HG02642 (cell line): ENCODE results near the gene CST11.
"Not testable (repeated sequence)": the region's sequence is repeated elsewhere in the genome, so short reads cannot be mapped to it uniquely, and the experiment has no call there.

Experiments used
- ATAC-seq: cut with Tn5 transposase; IDR thresholded peaks from one replicate; pipeline ENCODE4 v1.9.1; 2021; ENCODE audit warnings: mild to moderate bottlenecking; ENCODE audit not compliant: unreplicated experiment, poor library complexity

CST11 gene, protein sequence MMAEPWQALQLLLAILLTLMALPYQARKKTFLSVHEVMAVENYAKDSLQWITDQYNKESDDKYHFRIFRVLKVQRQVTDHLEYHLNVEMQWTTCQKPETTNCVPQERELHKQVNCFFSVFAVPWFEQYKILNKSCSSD

DNA sequence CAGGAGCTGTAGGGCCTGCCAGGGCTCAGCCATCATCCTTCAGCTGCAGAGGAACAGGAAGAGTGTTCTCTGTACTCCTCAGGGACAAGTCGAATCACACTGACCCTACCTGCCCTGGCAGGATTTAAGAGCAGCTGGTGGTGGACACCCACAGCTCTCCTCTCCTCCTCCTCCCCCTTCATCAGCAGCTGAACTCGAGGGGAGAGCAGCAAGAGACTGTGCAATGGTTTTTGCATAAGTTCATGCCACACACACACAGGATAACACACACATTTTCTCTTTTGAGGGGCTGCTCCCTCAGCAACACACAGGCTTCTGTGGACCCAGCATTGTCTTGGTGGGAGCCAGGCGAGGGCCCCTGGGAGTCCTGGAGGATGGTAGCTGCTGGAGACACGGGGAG is at the start of gene CST11:
Gene CST11 (minus strand): TSS at position 101 of the 400 bp plus-strand sequence. CDS start 65 bp downstream, at position 36.
- no peak for ATAC-seq

DNA sequence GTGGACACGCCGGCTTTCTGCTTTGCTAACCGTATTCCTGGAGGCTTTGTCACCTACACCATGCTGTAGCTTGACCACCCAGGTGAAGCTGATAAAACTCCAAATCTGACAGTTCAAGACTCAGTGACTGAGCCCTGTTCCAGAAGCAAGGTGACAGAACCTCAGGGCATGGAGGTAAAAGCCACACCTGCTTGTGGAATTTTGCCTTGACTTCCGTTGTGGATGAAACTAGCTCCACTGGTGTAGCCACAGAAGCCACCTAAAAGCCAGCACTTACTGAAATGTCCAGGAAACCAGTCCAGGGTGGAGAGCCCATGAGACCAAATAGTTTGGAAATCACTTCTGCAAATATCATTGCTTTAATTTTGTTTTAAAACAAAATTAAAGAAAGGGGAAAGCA is 49.2 kb upstream of the CST11 start:
- ATAC-seq = no peak

DNA sequence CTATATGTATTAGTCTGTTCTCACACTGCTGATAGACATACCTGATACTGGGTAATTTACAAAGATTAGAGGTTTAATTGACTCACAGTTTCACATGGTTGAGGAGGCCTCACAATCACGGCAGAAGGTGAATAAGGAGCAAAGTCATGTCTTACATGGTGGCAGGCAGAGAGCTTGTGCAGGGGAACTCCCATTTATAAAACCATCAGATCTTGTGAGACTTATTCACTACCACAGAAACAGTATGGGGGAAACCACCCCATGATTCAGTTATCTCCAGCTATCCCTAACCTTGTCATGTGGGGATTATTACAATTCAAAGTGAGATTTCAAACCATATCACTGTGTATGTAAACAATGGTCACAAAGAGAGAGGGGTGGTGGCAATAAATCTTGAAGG is 44.9 kb upstream of the CST11 start:
- ATAC-seq = no peak

DNA sequence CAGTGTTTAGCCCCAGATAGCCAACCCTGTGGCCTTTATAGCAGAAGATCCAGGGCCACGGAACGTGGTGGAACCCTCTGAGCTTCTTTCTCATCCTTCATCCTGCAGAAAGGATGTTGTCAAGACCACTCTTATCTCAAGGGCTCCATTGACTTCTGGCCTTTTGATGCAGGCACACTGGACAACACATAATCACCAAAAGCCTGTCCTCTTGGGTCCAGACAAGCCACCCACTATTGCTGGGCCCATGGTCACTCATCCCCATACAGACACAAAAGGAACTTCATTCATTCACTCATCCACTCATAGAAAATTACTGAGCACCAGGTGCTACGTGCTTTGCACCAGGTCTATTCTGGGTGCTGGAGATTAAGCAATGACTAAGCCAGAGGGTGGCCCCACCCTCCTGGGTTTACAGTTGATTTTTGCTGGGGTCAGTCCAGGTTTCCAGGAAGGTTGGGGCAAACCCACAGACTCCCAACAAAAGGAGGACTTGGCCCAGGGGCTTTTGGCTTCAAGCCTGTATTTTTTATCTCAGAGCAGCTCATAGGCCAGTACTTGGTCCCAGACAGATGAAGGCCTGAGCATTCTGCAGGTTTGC is 40.6 kb upstream of the CST11 start:
- ATAC-seq = no peak

DNA sequence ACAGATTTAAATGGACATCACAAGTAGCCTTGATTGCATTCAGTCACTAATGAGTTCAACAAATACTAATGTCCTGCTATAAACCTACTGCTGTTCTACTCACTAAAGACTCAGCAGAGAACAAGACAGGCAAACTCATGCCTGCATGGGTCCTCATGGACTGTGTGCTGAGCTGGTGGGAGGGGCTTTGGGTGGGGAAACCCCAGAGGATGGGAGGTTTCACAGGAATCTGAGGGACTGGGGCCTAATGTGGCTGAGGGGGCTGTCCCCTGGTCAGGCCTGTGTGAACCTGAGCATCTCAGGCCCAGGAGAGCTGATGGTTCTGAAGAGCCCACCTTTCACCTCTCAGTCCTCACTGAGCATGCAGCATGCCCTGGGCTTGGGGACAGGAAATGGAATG is 39.6 kb upstream of the CST11 start:
- ATAC-seq = no peak

DNA sequence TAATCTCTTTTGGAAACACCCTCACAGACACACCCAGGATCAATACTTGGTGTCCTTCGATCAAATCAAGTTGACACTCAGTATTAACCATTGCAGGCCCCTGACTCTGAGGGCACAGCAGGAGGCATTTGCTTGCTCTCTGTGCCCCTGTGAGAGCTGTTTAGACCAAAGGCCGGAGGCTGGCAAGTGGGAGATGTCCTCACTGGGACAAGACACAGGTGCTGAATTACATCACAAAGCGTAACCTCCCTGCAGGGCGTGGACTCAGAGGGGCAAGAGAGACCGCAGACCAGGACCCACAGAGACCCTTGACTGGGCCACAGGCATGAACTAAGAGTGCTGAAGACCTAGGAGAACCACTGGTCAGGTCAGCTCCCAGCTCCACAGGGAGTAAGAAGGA is 38.1 kb upstream of the CST11 start, which contains the start of gene CST8:
Gene CST8 (plus strand): TSS at position 301 of the 400 bp plus-strand sequence. CDS start 551 bp downstream, outside the sequence.
- ATAC-seq = no peak

DNA sequence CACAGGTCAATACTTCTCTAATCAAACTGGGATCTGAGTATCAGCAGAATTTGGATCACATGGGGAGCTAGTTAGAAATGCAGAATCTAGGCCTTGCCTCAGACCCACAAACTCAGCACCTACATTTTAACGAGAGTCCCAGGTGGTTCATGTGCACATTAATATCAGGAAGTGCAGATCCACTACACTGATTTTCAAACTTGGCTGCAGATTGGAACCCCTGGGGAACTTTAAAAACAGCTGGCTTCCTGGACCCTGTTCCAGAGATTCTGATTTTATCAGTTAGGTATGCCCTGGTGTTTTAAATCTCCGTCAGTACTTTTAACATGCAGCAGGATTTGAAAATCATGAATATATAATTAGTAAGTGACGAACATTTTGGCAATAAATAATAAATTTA is 36.3 kb upstream of the CST11 start:
- ATAC-seq = no peak

DNA sequence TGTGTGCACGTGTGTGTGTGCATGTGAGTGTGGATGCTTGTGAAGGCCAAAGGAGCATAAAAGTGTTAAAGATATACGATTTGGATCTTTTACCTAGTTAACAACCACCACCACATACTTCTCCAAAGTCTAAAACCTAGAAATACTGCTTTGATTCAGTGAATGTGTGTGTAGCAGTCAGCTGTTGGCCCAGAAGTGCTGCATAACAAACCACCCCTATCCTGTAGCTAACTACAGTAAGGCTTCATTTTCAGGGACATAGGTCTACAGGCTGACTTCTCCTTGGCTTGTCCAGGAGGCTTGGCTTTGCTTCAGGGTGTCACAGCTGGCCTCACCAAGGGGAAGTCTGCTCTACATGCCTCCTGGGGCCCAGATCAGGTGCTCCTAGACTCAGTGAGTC is 35.8 kb upstream of the CST11 start:
- no peak for ATAC-seq

DNA sequence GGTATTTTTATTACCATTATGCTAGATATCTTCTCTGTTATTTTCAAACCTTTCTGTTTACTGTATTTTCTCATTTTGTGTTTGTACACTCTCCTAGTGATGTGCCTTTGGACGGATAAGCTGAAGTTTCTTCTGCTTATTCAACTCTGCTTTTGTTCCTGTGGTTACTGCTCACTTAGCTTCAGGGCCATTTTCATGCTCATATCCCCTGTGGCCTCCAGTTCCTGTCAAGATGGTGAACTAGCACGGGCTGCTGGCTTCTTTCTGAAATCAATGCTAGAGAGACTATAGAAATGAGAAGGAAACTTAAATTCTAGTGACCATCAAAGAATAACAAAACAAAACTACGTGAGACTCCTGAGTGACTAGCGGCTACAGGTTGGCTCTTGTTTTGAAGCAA is 31.4 kb upstream of the CST11 start:
- no peak for ATAC-seq

DNA sequence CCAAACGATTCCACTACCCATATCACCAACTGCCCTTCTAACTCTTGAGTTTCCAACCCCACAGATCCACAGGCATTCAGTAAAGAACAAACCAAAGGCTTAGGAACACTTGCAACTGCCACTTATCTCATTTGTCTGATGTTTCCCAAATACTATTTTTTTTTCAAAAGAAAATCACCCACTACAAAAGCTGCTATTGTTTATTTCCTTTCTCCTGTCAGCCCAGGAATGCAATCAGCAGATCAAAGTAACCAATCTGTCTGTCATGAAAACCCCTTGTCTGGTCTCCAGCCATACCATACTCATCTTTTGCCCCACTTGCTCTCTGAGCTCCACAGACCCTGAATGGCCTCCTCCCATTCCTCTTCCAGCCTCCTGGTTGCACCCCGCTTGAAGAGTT is 29.5 kb upstream of the CST11 start:
- no peak for ATAC-seq

DNA sequence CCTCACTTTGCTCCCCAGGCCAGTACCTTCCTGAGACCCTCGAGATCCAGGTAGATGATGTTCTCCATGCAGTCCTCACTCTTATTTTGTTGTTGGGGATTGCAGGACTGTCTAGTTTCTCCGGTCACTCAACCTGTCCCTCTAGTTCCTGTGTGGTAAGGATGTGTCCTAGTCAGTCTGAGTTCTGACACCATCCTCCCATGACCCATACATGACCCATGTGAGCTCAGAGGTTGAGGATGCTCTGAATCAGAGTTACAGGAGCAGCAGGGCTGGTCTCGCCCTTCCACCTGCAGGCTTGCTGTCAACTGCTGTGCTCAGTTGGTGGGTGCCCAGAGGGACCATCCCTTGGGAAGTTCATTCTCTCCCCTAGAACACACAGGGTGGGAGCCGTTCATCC is 26.4 kb upstream of the CST11 start:
- no peak for ATAC-seq

DNA sequence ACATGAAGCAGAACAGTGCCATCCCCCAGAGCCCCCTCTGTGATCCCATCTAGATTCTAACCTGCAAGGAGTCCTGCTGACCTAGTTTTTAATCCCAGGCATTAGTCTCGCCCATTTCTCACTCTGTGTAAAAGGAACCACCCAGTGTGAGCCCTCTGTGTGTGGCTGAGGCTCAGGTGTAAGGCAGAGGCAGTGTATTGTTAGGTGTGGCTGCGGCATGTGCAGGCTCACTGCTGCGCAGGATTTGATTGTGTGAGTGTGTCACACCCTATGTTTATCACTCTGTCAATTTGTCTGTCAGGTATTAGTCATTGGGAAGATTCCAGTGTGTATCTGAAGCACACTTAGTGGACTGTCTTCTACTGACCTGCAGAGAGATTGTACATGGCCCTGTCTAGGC is 24.5 kb upstream of the CST11 start:
- ATAC-seq = no peak

DNA sequence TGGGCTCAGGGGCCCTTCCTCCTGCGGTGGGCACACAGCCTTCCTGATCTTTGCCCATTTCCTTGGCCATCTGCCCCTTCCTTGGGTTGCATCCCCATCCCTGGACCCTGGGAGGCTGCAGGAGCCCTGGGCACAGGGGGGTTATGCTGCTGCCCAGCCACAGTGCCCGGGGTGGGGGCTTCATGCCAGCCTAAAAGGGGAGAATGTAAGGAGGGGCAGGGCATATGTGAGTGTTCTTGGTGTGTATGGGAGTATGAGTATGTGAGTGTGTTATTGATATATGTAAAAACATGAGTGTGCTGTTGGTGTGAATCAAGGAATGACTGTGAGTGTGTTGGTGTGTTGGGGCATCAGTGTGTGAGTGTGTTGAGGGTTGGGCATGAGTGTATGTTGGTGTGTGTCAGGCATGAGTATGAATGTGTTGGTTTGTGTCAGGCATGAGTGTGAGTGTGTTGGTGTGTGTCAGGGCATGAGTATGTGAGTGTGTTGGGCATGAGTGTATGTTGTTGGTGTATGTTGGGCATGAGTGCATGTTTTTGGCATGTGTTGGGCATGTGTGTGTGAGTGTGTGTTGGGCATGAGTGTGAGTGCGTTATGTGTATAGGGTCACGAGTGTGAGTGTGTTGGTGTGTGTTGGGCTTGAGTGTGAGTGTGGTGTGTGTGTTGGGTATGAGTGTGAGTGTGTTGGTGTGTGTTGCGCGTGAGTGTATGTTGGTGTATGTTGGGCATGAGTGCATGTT is 23.5 kb upstream of the CST11 start:
- ATAC-seq = no peak

DNA sequence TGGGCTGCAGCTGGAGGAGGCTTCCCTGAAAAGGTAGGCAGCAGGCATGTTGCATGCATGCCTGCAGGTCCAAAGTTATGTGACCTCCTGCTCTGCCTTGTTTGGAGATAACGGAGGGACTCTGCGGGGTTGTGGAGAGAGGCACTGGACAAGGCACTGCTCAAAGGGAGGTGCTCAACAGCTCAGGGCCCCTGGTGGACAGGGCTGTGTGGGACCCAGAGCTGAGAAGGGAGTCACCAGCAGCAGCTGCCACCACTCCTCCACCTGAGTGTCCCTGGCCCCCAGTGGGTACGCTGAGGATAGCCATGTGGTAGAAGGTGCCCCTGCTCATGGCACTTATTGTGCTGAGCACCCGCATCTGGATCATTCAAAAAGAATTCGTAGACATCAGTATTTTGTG is 22.7 kb upstream of the CST11 start:
- no peak for ATAC-seq

DNA sequence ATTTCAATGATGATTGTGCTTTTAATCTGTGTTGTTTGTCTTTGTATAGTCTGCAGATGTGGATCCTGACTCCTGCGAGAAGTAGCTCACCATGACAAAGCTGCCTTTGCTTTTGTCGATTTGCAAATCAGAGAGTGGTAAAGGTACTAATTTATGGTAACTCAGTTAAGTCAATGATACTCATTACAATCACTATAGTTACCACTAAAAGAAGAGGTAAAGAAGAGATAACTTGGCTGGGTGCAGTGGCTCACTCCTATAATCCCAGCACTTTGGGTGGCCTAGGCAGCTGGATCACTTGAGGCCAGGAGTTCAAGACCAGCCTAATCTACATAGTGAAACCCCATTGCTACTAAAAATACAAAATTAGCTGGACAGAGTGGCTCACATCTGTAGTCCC is 20.6 kb upstream of the CST11 start:
- not testable (repeated sequence) for ATAC-seq

DNA sequence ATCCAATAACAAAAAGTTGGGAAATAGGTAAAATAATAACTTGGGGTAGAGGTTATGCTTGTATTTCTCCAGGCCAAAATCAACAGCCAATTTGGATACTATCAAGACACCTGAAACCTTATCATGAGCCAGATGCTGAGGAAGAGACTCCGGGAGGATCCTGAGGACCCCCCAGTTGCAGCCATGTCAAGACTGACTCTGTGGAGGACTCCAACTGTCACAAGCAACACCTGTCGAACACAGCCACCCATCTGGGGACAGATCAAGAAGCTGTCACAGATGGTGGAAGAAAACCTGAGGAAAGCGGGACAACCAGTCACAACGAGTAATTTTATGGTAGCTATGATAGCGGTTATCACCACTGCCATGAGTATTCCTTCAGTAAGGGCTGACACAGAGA is 19.6 kb upstream of the CST11 start:
- not testable (repeated sequence) for ATAC-seq

DNA sequence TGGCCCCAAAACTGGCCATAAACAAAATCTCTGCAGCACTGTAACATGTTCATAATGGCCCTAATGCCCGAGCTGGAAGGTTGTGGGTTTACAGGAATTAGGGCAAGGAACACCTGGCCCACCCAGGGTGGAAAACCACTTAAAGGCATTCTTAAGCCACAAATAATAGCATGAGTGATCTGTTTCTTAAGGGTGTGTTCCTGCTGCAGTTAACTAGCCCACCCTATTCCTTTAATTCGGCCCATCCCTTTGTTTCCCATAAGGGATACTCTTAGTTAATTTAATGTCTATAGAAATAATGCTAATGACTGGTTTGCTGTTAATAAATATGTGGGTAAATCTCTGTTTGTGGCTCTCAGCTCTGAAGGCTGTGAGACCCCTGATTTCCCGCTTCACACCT is 14.3 kb upstream of the CST11 start:
- not testable (repeated sequence) for ATAC-seq

DNA sequence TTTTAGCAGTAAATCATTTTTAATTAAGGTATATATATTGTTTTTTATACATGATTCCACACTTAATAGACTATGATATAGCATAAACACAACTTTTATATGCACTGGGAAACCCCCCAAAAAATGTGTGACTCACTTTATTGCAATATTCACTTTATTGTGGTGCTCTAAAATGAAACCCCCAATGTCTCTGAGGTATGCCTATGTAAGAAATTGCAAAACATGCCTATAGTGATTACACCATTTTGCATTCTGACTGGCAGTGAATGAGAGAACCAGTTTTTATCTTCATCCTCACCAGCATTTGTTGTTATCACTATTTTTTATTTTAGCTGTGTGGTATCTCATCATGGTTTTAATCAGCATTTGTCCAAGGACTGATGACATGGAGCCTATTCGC is 8.5 kb upstream of the CST11 start:
- no peak for ATAC-seq

DNA sequence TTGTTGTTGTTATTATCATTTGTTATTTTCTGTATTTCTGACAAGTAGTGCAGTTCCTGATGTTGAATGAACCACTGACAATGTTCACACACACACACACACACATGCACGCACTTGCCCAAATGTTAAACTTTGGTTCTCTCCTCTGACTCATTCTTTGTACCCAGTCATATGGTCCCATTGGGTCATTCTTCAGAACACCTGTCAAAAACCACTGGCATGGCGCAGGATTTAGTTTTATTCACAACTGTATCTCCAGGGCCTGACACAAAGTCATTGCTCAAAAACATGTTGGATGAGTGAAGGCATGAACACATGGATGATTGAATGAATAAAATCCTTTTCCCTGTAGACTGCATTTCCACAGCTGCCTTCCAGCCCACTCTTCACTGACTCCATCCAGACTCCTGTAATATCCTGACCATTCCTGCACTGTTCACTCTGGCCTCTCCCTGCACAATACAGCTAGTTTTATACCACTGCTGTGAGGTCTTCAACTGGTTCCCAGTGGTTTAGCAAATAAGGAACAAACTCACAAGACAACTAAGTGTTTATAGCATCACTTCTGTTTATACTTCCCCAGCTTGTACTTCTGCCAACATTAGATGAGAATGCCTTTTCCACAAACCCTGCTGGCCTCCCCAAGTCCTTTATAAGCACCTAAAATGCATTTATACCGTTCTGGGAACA is 6.9 kb upstream of the CST11 start:
- no peak for ATAC-seq

DNA sequence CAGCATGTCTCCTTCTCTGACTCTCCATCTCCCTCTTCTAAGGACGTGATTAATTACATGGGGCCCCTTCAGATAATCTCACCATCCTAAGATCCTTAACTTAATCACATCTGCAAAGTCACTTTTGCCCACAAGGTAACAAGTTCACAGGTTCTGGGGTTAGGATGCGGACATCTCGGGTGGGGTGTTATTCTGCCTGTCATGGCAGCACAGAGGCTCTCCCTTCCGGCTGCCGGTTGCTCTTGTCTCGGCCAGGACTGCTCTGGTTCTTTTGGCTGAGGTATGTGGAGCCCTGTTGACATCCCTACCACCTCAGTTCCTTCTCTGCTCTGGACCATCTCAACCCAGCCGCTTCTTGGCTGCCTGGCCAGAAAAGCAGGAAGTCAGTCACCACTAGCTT is 4.2 kb upstream of the CST11 start:
- ATAC-seq = no peak

DNA sequence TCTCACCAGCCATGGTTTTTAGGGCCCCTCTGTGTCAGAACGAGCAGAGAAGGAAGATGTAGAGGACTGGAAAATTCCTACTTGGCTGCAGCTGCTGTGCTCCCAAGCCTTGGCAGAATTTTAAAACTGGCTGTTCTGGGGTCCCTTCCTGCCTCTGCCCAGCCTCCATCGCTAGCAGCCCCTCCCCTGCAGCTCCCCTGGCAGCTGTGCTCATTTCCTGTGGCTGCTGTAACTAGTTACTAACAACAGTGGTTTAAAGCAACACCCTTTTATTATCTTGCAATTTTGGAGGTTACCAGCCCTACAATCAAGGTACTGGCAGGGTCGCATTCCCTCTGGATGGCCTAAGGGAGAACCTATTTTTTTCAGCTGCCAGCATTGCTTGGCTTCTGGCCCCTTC is 3.7 kb upstream of the CST11 start:
- ATAC-seq = no peak
